ENCODE data around the gene MED15. TPM values are rescaled to one million over a fixed set of nuclear protein-coding genes. Genes with fewer than 3 reads are reported as not detected.

MED15 gene
- total and polyA plus RNA-seq, 2 of the 4 experiments (the other 2 are of a cell fraction) = 19.0 to 68.8 TPM

DNA sequence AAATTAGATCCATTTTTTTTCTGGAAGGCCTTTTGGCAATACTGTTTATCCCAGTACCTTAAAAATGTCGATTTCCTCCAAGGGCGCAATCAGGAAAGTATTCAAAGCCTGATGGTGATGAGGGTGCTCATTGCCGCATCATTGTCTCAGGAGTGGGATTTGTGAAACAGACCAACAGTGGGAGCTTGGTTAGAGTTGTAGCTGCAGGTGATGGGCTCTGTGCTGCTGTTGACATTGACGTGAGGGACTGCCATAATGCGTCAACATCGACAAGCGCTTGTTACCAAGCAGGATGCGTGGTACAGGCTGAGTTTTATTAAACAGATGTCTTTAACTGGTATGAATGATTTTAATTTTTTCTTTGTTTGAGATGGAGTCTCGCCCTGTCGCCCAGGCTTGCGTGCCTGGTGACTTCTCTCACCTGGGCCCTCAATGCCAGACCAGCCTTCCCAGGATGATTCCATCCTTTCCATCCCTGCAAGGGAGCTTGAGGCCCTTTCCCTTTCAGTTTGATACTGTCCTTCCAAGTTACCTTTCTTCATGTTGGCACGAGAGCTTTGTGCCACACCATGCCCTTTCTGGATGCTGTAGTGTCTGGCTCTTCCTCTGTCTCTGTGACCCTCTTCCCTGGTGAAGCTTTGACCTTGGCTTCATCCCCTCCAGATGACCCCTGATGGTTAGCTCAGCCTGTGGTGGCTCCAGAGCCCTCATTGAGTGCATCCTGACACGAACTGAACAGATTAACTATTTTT lies 10.6 kb downstream of the MED15 start:
- no TSS peak for BruUV-seq (replicated peaks)
- Histone ChIP-seq H2BK120ac (ENCODE audit: low read depth, low read length) (no peak overlapping the region), H2BK5ac (ENCODE audit: low read depth, low read length, poor library complexity, severe bottlenecking) (peak overlapping the region; percentile 34), H2AK9ac (replicated peaks; ENCODE audit: low read depth, low read length, poor library complexity) (no peak overlapping the region), H3K4me2 (ENCODE audit: low read depth, low read length) (no peak overlapping the region), H3K23ac (ENCODE audit: low read depth, low read length) (peak overlapping the region; percentile 35; the same call in 1 of the 2 replicates), H3K36me3 (ENCODE audit: control insufficient read depth, insufficient read depth, low read length) (peaks cover 35% of the 10 kb centered on the region), H3K27ac (ENCODE audit: insufficient read depth, low read length) (peak overlapping the region; percentile 3; the same call in 1 of the 2 replicates), H3K18ac (ENCODE audit: low read depth, low read length) (no peak overlapping the region), H4K20me1 (ENCODE audit: insufficient read depth, low read length) (peaks cover 88% of the 10 kb centered on the region), H3K56ac (ENCODE audit: extremely low read depth, insufficient read depth, low read length) (no peak overlapping the region), H3K4ac (ENCODE audit: low read depth, low read length) (0 out of 2 replicates have a peak overlapping the region, but pooled peaks have one; percentile 10), H3K9me1 (ENCODE audit: insufficient read depth, low read length) (peaks cover 54% of the 10 kb centered on the region), H4K91ac (ENCODE audit: insufficient read depth, low read depth, low read length) (no peak overlapping the region), H3K9ac (ENCODE audit: low read depth, low read length) (no peak overlapping the region), H2AK5ac (ENCODE audit: low read depth, low read length) (no peak overlapping the region), H2AFZ (replicated peaks; ENCODE audit: low read length, poor library complexity) (peak overlapping the region; percentile 8), H3K9me3 (ENCODE audit: control insufficient read depth, insufficient read depth, low read length) (no peaks in the 10 kb centered on the region), H3K4me3 (ENCODE audit: insufficient read depth, low read depth, low read length) (no peak overlapping the region), H3K14ac (replicated peaks; ENCODE audit: low read depth, low read length) (no peak overlapping the region; the same call in 1 of the 2 replicates), H2BK20ac (ENCODE audit: low read depth, low read length) (no peak overlapping the region), H3K27me3 (ENCODE audit: control insufficient read depth, insufficient read depth, low read length) (no peaks in the 10 kb centered on the region), H3K79me1 (ENCODE audit: low read depth in 1 of 2, low read length in 2 of 2) (peaks cover 3 to 75% of the 10 kb centered on the region in 2 experiments; a peak in 3 of 4 replicates), H4K8ac (ENCODE audit: low read depth in 2 of 2, low read length in 2 of 2) (no peak overlapping the region), H3K4me1 (ENCODE audit: control insufficient read depth, insufficient read depth, low read length) (peaks cover 31% of the 10 kb centered on the region), H4K5ac (ENCODE audit: low read depth, low read length) (no peak overlapping the region), H2BK15ac (ENCODE audit: low read depth, low read length) (no peak overlapping the region)
- dilution Hi-C loops (cut with HindIII; ENCODE audit: low sequenced_read_pairs, unreplicated experiment) (no loop called here), intact Hi-C loops (cut with micrococcal nuclease) (no loop called here), in situ Hi-C loops (cut with MboI; ENCODE audit: low sequenced_read_pairs) (no loop called here)
- no peak for DNase-seq
- no peak for ATAC-seq (ENCODE audit: low read depth)
- POLR2A ChIA-PET (ENCODE audit: unreplicated experiment) = no interaction called here
- TF ChIP-seq SMC3 (IDR thresholded peaks at IDR 0.05; ENCODE audit: low read depth, low read length) (no peak), RCOR1 (IDR thresholded peaks at IDR 0.05; ENCODE audit: insufficient replicate concordance, low read length) (no peak), RAD21 (IDR thresholded peaks at IDR 0.05; ENCODE audit: low read length) (no peak), MAZ (IDR thresholded peaks at IDR 0.05; ENCODE audit: borderline replicate concordance, low read depth, low read length) (no peak)
- TF ChIP-seq, protein P1, sequence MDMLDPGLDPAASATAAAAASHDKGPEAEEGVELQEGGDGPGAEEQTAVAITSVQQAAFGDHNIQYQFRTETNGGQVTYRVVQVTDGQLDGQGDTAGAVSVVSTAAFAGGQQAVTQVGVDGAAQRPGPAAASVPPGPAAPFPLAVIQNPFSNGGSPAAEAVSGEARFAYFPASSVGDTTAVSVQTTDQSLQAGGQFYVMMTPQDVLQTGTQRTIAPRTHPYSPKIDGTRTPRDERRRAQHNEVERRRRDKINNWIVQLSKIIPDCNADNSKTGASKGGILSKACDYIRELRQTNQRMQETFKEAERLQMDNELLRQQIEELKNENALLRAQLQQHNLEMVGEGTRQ (IDR thresholded peaks at IDR 0.05; ENCODE audit: low read depth, low read length) = no peak
- CTCF ChIA-PET = no interaction called here
- WGBS, 2 experiments (ENCODE audit: extremely low coverage in 2 of 2, insufficient read length in 1 of 2) = 92% methylated on average over 2 of the region's 13 CpGs; no CpG with 5 or more reads in 1 of the 2 experiments

Measured in IMR-90 (cell line).